ENCODE results near the gene ARHGAP45.

The ARHGAP45 gene

GRCh38 chr19:1057176-1057855 lies 9.7 kb upstream of the ARHGAP45 start:
- DNase-seq: peak; percentile 69 to 74

GRCh38 chr19:1058112-1058511 lies 8.9 kb upstream of the ARHGAP45 start:
- no peak for DNase-seq

- DNase-seq: no peak
Measured at GRCh38 chr19:1060689-1061088, 6.3 kb upstream of the ARHGAP45 start.

GRCh38 chr19:1061987-1062386 lies 5.0 kb upstream of the ARHGAP45 start:
- DNase-seq: no peak

- no peak for DNase-seq
Measured at GRCh38 chr19:1062387-1063029, 4.5 kb upstream of the ARHGAP45 start.

- DNase-seq: peak; percentile 74 to 82
Measured at GRCh38 chr19:1063030-1063908, 3.7 kb upstream of the ARHGAP45 start.

- DNase-seq: no peak
Measured at GRCh38 chr19:1063909-1064660, 2.9 kb upstream of the ARHGAP45 start.

- DNase-seq: peak; percentile 74 to 78
Measured at GRCh38 chr19:1064661-1065605, 2.0 kb upstream of the ARHGAP45 start.

GRCh38 chr19:1065606-1066109 lies 1.3 kb upstream of the ARHGAP45 start:
- no peak for DNase-seq

- no peak for DNase-seq
Measured at GRCh38 chr19:1066251-1066747, 668 bp upstream of the ARHGAP45 start.

GRCh38 chr19:1067341-1067957 lies 482 bp downstream of the ARHGAP45 start:
- DNase-seq: peak in 1 of 2 donors; percentile 82

GRCh38 chr19:1068009-1069001 lies 1.3 kb downstream of the ARHGAP45 start:
- peak; percentile 79 to 81 for DNase-seq

- DNase-seq: peak; percentile 84 to 86
Measured at GRCh38 chr19:1069009-1069779, 2.2 kb downstream of the ARHGAP45 start.

GRCh38 chr19:1070576-1070930 lies 3.6 kb downstream of the ARHGAP45 start:
- no peak for DNase-seq

- DNase-seq: no peak
Measured at GRCh38 chr19:1070931-1071791, 4.2 kb downstream of the ARHGAP45 start.

- DNase-seq: no peak
Measured at GRCh38 chr19:1072371-1073015, 5.5 kb downstream of the ARHGAP45 start.

Measured in CD4-positive, alpha-beta T cell treated with Interleukin-1 beta for 1 hour (primary cell).